ENCODE measurements around the gene ZNF408.

ZNF408 gene

GRCh38 chr11:46676436-46677158 lies 24.2 kb upstream of the ZNF408 start:
- DNase-seq = no peak

GRCh38 chr11:46677169-46677568 lies 23.7 kb upstream of the ZNF408 start:
- DNase-seq = no peak

GRCh38 chr11:46677991-46678740 lies 22.7 kb upstream of the ZNF408 start:
- DNase-seq = no peak

GRCh38 chr11:46678741-46679130 lies 22.1 kb upstream of the ZNF408 start:
- no peak for DNase-seq

- DNase-seq = no peak
Observed at GRCh38 chr11:46679241-46680163, 21.3 kb upstream of the ZNF408 start.

- DNase-seq = no peak
Observed at GRCh38 chr11:46680164-46680760, 20.6 kb upstream of the ZNF408 start.

GRCh38 chr11:46680815-46681214 lies 20.0 kb upstream of the ZNF408 start:
- DNase-seq = no peak

- no peak for DNase-seq
Observed at GRCh38 chr11:46681814-46682213, 19.0 kb upstream of the ZNF408 start.

- no peak for DNase-seq
Observed at GRCh38 chr11:46682773-46683752, 17.8 kb upstream of the ZNF408 start.

- no peak for DNase-seq
Observed at GRCh38 chr11:46684367-46684766, 16.5 kb upstream of the ZNF408 start.

- no peak for DNase-seq
Observed at GRCh38 chr11:46686886-46687795, 13.7 kb upstream of the ZNF408 start.

GRCh38 chr11:46690702-46691101 lies 10.1 kb upstream of the ZNF408 start:
- no peak for DNase-seq

- no peak for DNase-seq
Observed at GRCh38 chr11:46692450-46692849, 8.4 kb upstream of the ZNF408 start.

- DNase-seq = no peak
Observed at GRCh38 chr11:46693597-46694012, 7.2 kb upstream of the ZNF408 start.

GRCh38 chr11:46694072-46694471 lies 6.8 kb upstream of the ZNF408 start:
- DNase-seq = no peak

GRCh38 chr11:46694607-46695006 lies 6.2 kb upstream of the ZNF408 start:
- DNase-seq = no peak

- no peak for DNase-seq
Observed at GRCh38 chr11:46695345-46696211, 5.3 kb upstream of the ZNF408 start.

GRCh38 chr11:46696212-46696558 lies 4.6 kb upstream of the ZNF408 start:
- no peak for DNase-seq

- DNase-seq = no peak
Observed at GRCh38 chr11:46697303-46697702, 3.5 kb upstream of the ZNF408 start.

- no peak for DNase-seq
Observed at GRCh38 chr11:46697723-46698122, 3.1 kb upstream of the ZNF408 start.

Measured in CD4-positive, alpha-beta T cell treated with Interleukin-21 for 1 hour (primary cell).